ENCODE results near the gene PATJ.
"Not testable (repeated sequence)": the region's sequence is repeated elsewhere in the genome, so short reads cannot be mapped to it uniquely, and the experiment has no call there.

PATJ gene

GRCh38 chr1:62092110-62092509, 349.8 kb downstream of the PATJ start:
- DNase-seq (ENCODE audit: low read depth in 3 of 3): no peak

GRCh38 chr1:62093261-62093660, 351.0 kb downstream of the PATJ start:
- DNase-seq (ENCODE audit: low read depth in 3 of 3): no peak

DNA sequence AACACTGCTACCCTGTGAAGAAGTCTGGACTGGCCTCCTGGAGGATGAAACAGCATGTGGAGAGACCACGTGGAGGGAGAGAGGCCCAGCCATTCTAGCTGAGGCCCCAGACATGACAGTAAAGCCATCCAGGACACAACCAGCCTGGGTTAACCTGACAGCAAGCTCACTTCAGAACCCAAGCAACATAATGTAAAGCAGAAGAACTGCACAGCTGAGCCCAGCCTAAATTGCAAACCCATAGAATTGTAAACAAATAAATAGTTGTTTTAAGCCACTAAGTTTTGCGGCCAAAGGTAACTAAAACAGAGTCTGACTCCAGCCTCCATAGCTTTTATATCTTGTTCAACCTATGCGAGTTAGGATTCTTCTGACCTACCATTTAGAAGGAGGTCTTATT, 355.2 kb downstream of the PATJ start:
- no peak for DNase-seq (ENCODE audit: low read depth in 3 of 3)

GRCh38 chr1:62100442-62100841, 358.2 kb downstream of the PATJ start:
- no peak for DNase-seq (ENCODE audit: low read depth in 3 of 3)

DNA sequence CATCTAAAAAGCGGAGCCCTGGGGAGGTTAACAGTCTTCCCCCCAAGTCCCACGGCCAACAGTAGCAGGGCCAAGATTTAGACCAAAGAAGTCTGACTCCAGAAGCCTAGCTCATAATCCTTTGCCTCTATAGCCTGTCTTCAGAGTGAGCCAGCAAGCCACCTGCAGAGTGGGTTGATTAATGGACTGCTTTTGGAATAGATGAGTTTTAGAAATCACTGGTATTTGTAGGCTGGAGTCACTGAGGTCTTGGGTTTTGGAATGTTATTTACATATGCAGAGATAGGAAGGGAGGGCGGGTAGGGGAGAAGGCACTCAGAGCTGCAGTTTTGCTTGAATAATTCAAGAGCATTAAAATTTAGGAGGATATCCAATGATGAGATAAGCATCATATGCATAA, 361.6 kb downstream of the PATJ start:
- DNase-seq (ENCODE audit: low read depth in 3 of 3): no peak

- no peak for DNase-seq (ENCODE audit: low read depth in 3 of 3)
These were observed 365.6 kb downstream of the PATJ start for GRCh38 chr1:62107923-62108322.

DNA sequence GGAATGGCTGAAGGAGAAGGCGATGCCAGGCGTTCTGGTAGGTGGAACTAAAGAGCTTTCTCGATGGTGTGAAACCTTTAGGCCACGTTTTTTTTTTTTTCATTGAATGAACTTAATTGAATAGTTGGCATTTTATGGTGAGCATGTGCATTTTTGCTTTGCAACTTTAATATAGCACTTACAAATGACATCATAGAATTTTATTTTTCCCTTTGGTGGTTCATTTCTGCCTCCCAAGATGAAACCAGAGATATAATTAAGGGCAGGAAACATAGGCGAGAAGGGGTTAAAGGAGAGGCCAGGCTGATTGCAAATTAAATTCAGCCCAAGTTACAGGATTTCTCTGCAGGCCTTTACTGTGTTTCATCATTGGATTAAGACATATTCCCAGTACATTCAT, 366.8 kb downstream of the PATJ start:
- DNase-seq (ENCODE audit: low read depth in 3 of 3): no peak

- no peak for DNase-seq (ENCODE audit: low read depth in 3 of 3)
These were observed 368.0 kb downstream of the PATJ start for GRCh38 chr1:62110198-62110817.

DNA sequence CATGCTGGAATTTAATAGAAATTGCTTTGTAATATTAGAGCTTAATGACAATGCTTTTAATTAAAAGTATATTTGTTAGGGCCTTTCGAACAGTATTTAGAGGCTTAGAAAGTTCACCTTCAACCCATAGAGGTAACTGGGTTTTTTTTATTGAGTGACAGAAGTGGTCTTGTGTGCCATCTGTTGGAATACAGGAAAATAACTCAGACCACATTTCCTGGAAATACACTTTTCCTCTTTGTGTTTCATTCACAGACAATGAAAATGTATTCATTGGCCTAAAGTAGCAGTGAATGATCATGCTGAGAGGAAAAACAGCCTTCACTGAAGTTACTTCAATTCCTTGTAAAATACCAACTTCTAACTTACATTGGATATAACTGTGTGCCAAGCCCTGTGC, 368.8 kb downstream of the PATJ start:
- DNase-seq (ENCODE audit: low read depth in 3 of 3): no peak

- no peak for DNase-seq (ENCODE audit: low read depth in 3 of 3)
These were observed 371.2 kb downstream of the PATJ start for GRCh38 chr1:62113507-62113906.

GRCh38 chr1:62117018-62117750, 374.9 kb downstream of the PATJ start:
- DNase-seq (ENCODE audit: low read depth in 3 of 3): no peak

DNA sequence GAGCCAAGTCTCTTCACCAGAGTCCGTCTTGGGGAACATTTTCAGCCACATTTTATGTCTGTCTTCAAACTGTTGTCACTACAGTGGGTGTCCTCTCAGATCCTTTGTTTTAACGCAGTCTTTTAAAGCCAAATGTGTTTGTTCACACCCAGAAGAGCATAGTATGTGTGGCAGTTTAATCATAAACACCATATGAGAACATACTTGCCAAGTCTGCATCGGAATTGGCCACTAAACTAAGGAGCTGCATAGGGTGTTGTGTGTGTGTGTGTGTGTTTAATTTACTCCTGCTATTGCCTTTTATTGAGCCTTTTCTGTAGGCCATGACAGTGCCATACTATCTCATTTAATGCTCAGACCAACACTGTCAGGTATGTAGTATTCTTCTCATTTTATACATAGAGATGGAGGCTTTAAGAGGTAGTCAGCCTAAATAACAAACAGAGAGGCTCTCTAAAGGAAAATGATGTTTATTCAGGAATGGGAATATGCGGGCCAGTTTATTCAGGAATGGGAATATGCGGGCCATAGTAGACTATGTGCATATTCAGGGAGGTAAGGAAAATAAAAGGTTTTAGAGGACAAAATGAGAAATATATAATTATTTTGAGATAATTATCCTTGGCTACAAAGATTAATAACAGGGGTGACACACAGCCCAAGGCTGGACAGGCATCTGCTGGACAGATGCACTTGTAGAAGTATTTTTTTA, 384.5 kb downstream of the PATJ start:
- DNase-seq (ENCODE audit: low read depth in 3 of 3): no peak

DNA sequence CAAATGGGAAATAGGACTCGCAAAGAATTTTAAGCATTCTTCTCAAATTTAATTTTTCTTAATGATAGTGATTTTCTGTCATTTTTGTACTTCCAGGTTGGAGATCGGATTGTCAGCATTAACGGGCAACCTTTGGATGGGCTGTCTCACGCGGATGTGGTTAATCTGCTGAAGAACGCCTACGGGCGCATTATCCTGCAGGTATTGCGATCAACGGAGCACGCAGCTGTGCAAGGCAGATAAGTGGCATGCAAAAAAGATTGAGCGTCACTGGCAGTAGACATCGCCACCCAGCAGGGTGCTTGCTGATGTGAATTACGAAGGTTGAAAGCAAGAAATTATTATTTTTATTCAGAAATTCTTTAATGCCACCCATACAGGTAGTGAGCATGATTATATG, 386.5 kb downstream of the PATJ start:
- DNase-seq (ENCODE audit: low read depth in 3 of 3): no peak

DNA sequence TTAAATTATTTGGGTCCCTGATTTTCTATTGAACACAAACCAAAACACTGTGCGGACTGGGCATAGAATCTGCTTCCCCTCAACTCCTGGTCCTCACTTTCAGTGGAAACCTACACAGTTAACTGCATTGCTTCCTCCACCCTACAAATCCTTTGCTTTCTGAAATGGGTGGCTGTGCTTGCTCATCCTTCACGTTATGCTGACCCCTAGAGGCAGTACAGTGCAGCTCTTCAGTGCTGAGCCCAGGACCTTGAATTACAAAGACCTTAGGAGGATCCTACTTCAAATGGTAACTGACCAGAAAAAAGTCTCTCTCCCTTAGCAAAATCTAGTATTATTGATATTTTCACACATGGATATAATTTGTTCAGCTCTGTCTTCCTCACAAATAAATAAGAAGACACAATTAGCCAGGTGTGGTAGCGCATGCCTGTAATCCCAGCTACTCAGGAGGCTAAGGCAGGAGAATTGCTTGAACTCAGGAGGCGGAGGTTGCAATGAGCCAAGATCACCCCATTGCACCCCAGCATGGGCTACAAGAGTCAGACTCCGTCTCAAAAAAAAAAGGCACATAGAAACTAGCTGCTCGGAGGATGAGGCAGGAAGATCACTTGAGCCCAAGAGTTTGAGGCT, 388.9 kb downstream of the PATJ start:
- DNase-seq (ENCODE audit: low read depth in 3 of 3): peak in 2 of 3 donors; percentile 16 to 23

DNA sequence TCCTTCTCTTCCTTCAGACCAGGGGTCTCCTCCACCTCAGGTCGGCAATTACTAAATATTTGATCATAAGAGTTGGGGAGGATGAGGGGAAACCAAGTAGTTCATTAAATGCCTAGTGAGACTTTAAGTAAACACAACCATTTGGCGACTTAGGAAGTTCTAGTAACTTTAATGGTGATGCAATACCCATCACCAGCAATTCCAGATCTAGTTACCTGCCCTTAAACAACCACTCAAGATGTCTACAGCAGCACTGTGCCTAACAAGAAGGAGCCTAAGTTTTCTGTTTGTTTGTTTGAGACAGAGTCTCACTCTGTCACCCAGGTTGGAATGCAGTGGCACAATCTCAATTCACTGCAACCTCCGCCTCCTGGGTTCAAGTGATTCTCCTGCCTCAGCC, 395.7 kb downstream of the PATJ start:
- no peak for DNase-seq (ENCODE audit: low read depth in 3 of 3)

DNA sequence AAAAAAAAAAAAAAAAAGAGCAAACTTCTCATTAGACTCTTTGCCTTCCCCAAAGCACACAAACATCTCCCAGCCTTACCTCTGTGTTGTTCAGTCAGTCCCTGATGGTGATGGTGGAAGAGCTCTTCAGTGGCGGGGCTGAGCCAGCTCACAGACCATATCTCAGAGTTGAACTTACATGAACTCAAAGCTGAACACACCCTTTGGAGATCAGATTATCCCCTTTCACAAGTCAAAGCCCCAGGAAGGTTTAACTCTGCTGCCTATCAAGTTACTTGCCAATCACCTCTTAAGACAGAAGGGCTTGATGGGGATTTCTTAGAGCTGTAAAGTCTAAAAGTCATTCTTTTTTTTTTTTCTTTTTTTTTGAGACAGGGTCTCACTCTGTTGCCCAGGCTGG, 397.1 kb downstream of the PATJ start:
- no peak for DNase-seq (ENCODE audit: low read depth in 3 of 3)

- no peak for DNase-seq (ENCODE audit: low read depth in 3 of 3)
These were observed 398.4 kb downstream of the PATJ start for GRCh38 chr1:62140666-62141065.

DNA sequence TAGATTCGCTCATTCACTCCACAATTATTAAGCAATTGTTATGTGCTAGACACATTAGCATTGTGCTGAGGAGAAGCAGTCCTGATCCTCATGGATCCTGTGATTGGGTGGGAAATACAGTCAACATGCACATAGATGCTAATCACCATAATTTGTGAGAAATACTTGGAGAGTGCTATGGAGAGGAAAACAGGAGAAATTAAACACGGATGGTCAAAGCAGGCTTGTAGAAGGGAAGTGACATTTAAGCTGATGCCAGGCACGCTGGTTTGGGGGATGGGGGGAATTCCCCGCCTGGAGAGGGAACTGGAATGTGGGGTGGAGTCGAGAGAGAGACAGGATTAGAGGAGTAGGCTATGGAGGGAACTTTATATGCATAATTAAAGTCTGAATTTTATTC, 400.2 kb downstream of the PATJ start:
- no peak for DNase-seq (ENCODE audit: low read depth in 3 of 3)

- DNase-seq (ENCODE audit: low read depth in 3 of 3): peak in 2 of 3 donors; percentile 3 to 5
These were observed 402.1 kb downstream of the PATJ start for GRCh38 chr1:62144238-62144831.

DNA sequence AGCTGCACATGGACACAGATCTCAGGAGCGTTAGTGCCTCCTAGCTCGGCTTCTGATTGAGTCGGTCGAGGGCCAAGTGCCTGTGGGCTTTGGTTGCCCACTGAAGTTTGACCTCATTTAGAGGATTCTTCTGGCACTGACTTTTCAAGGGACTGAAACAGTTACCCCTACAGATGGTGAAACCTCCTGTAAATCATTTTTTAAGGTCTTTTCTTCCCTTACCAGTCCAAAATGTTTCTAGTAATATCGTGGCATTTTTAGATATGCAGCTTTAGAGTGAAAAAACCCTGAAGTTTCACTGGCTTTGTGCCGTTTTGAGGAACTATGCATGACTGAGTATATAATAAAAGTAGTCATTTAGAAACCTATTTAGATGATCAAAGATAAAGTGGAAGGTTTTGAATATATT, 417.7 kb downstream of the PATJ start:
- DNase-seq (ENCODE audit: low read depth in 3 of 3): no peak

DNA sequence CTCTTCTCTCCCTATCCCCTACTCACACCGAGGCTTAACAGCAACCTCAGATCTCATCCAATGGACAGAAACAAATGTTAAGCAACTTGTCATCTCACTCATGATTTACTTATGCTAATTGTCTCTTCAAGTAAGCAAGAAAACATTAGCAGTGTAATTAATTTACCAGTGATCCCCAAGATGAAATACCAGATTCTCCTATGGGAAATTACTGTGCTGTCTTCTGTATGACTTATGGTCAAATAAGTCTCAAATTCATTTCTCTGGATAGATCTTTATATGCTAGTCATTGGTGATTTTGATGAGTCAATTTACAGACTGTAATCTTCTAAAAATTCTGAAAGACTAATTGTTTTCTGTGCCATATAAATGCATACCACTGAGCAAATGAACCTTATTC, 419.4 kb downstream of the PATJ start:
- no peak for DNase-seq (ENCODE audit: low read depth in 3 of 3)

- not testable (repeated sequence) for DNase-seq (ENCODE audit: low read depth in 3 of 3)
These were observed 428.1 kb downstream of the PATJ start for GRCh38 chr1:62170380-62170779.

Measured in stimulated activated CD4-positive, alpha-beta T cell treated with anti-CD3 and anti-CD28 coated beads, TNF-alpha, amount 100 ng/mL, for 48 hours (primary cell).